NCI-H1417 (cell line): ENCODE measurements around the gene MARCKS.
"Not testable (repeated sequence)": the region's sequence is repeated elsewhere in the genome, so short reads cannot be mapped to it uniquely, and the experiment has no call there.

Experiments used
- DNase-seq, 3 experiments: peaks; one replicate each; lab custom pipeline; 2025; lab: John Stamatoyannopoulos, UW

Gene MARCKS

GRCh38 chr6:113884011-113884410 lies 26.9 kb downstream of the MARCKS start:
- no peak for DNase-seq

DNA sequence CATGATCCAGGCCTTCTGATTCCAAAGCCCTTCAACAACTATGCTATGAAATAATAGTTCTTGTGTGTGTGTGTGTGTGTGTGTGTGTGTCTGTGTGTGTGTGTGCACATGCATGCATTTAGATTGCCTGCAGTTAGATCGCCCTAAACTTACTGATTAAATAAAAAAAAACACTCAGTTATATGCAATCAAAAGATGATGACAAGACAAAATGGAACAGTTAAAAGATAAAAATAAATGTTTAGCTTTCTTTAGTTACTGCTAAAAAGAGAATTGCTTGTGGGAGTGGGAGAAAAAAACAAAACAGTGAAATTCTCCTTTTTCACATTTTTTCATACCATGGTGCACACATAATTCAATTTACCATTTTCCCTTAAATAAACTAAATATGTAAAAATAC lies 29.4 kb downstream of the MARCKS start:
- no peak for DNase-seq

- DNase-seq: no peak
Observed at GRCh38 chr6:113888493-113888892, 31.3 kb downstream of the MARCKS start.

DNA sequence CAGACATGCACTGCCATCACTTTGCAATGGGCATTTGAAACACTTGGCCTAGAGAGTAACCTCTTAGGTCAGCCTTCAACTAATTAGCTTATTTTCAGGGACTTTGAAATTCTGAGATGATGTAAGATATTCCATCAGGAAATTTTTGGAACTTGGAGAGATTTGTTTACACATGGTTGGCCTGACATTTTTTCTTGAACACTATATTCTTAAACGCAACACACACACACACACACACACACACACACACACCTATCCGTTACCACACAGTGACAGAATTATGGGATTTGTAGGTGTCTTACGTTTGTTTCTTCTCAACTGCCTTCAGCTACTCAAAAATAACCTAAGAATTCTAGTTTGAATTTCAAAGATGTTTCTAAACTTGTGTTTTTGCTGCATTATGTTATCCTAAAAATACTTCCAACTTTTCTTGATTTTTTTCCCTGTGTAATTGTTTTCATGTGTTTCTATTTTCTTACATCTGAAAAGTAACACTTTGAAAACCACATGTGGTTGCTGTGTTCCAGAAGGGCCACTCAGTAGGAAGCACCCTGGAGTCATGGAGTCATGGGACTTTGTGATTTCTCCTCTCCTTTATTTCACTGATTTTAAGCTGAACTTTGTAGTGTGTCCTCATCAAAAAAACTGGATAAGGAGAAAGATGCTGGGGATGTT lies 31.9 kb downstream of the MARCKS start:
- DNase-seq: no peak

DNA sequence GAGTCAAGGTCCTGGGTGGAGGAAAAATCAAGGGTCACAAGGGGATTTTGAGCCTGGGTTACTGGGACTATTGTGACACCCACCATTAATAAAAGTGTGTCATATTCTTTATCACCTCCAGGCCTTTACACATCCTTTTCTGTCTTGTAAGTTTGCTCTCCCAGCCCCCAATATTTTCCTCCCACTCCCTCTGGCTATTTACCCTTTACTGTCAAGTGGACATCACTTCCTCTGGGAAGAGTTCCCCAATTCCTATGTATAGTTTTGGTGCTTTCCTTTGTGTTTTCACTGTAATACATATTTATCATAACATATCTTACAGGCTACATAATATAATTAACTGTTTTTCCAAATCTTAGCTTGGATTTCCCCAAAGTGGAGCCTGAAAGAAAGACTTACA lies 36.3 kb downstream of the MARCKS start:
- no peak for DNase-seq

DNA sequence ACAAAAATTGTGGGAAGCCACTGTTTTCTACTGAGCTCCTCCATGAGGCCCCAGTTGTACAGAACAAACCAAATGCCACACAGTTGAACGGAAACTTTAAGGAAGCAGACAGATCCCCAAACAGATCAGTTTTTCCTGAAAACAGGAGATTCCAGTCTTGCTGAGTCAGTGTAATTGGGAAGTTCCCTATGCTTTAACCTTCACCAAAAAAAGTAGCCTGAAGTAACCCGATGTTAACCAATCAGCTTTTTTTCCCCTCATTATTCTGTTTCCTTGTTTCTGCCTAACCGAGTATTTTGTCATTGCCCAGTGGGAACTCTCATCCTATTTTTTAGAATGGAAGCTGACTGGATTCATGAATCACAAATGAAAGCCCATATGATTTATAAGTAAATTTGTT lies 36.7 kb downstream of the MARCKS start:
- DNase-seq: no peak

- no peak for DNase-seq
Observed at GRCh38 chr6:113894712-113895674, 37.8 kb downstream of the MARCKS start.

- DNase-seq: no peak
Observed at GRCh38 chr6:113901482-113901881, 44.3 kb downstream of the MARCKS start.

DNA sequence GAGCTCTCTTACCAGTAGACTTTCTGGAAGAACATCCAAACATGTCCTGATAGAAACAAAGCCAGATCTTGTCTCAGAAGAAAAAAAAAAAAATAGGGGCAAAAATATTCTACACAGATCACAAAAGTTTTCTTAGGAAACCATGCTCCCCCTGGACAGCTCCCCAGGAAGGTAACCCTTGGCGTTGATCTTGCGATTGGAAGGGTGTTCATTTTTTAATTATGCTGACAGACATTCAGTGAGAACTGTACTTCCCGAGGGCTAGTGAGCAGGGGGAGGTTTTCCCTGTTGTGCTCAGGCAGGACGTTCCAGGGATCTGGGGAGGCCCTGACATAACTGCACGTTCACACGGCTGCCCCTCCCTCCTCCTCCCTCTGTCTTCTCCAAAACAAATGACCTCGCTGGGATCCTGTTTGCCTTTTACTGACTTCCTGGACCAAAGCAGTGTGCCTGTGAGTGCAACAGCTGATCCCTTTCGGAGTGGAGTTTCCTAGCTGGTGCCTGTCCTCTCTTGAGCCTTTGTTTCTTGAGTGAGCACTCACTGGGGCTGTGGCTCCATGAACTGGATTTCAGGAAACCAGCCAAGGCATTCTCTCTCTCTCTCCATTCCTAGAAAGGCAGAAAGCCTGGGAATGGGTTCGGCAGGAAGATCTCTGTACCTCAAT lies 46.7 kb downstream of the MARCKS start:
- peak in 1 of 3 experiments; percentile 1 for DNase-seq

DNA sequence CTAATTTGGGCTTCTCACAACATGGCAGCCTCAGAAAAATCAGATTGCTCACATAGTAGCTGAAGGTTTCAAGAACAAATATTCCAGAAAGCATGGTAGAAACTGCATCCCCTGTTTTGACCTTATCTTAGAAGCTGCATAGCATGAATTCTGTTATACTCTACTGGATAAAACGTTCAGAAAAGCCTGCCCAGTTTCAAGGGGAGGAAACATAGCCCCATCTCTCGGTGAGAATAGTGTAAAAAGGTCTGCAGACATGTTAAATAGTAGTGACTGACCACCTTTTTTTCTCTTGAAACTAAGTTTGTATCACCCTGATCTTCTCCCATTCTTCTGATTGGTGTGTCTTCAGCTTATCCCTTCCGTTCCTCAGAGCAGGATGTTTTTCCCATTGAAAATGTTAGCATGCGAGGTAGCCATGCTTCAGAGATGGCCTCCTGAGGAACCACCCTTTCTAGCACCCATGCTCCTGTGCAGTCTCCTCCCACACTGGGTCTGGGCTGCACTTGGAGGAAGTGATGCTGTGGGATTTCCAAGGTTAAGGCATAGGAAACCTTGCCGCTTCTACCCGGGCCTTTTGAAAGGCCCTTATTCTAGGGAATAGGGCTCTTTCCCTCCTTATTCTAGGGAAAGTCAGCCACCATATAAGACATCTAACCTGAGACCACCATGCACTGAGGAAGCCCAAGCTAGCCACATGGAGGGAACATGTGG lies 50.1 kb downstream of the MARCKS start:
- no peak for DNase-seq

GRCh38 chr6:113908801-113909200 lies 51.7 kb downstream of the MARCKS start:
- no peak for DNase-seq

DNA sequence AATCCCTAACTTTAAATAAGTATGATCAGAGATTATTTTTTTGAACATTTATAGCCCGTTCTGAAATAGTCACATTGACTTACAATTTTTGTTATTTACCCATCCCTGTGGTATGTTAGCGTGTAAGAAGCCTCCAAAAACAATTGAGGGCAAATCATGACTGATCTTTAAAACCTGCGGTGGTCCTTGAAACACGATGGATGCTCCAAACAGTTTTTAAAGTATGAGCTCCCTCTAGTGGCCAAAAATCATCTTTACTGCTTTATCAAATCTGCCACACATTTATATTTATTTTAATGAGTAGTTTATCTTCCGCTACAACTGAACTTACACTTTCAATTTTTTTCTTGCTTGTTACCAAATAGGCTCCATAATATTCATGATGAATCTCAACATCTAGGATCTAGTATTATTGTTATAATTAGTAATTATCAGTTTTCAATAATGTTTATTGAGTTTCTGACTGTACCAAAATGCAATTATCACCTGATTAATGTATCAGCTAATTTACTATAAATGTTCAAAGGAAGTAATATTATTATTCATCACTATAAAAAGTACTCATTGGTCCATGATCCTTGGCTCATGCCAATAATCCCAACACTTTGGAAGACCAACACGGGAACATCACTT lies 52.2 kb downstream of the MARCKS start:
- peak; percentile 14 to 84 (median 82) for DNase-seq

DNA sequence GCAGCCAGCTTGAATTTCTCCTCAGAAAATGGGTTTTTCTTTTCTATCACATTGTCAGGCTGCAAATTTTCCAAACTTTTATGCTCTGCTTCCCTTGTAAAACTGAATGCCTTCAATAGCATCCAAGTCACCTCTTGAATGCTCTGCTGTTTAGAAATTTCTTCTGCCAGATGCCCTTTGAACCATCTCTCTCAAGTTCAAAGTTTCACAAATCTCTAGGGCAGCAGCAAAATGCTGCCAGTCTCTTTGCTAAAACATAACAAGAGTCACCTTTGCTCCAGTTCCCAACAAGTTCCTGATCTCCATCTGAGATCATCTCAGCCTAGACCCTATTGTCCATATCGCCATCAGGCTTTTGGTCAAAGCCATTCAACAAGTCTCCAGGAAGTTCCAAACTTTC lies 53.1 kb downstream of the MARCKS start:
- not testable (repeated sequence) for DNase-seq
